Measurements from ENCODE around the gene GBGT1.

Gene GBGT1

DNA sequence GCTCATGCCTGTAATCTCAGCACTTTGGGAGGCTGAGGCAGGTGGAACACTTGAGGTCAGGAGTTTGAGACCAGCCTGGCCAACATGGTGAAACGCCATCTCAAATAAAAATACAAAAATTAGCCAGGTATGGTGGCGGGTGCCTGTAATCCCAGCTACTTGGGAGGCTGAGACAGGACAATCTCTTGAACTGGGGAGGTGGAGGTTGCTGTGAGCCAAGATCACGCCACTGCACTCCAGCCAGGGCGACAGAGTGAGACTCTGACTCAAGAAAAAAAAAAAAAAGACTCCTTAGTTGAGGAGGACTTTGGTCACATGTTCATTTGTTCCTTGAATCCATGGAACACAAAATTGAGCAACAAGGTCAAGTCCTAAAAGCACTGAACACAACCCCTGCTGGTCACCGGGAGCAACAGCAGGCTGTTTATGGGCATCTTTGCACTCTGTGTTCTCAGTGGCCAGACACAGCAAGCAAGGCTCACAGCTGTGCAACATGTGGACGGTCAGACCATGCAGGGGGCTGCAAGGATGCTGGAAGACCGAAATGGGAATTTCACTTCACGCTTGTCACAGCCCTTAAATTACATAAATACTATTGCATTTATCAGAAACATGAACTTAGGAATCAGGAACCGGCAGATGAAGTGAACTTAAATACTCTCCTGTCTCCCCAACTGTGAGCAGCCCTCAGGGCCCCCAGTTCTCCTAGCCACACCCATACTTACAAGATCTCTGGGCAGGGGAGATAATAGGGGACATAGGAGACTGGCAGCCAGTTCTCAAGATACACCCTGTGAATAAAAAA lies 2.8 kb downstream of the GBGT1 start:
- peak; percentile 19 for DNase-seq

DNA sequence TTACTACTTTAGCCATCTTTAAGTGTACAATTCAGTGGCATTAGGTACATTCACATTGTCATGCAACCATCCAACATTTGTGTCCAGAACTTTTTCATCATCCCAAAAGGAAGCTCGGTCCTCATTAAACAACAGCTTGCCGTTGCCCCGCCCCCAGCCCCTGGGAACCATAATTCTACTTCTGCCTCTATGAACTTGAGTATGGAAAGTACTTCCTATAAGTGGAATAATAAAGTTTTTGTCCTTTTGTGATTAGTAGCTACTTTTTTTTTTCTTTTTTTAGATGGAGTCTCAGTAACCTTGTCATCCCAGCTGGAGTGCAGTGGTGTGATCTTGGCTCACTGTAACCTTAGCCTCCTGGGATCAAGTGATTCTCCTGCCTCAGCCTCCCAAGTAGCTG lies 5.0 kb downstream of the GBGT1 start:
- DNase-seq = no peak

DNA sequence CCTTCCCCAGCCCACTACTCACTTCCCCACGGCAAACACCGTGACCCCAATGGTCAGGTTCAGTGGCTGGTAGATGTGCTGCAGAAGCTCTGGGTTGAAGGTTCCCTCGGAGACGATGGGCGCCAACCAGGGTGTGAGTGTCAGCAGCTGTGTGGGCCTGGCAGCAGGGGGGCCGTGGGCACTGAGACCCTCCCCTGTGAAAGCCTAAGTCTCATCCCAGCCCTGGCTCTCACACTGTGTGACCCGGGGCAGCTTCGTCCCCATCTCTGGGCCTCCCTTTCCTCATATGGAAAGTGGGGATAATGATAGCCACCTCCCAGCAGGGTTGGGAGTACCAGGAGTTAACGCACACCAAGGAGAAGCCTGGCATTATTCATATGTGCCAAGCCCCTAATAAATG lies 8.6 kb downstream of the GBGT1 start:
- no peak for DNase-seq

DNA sequence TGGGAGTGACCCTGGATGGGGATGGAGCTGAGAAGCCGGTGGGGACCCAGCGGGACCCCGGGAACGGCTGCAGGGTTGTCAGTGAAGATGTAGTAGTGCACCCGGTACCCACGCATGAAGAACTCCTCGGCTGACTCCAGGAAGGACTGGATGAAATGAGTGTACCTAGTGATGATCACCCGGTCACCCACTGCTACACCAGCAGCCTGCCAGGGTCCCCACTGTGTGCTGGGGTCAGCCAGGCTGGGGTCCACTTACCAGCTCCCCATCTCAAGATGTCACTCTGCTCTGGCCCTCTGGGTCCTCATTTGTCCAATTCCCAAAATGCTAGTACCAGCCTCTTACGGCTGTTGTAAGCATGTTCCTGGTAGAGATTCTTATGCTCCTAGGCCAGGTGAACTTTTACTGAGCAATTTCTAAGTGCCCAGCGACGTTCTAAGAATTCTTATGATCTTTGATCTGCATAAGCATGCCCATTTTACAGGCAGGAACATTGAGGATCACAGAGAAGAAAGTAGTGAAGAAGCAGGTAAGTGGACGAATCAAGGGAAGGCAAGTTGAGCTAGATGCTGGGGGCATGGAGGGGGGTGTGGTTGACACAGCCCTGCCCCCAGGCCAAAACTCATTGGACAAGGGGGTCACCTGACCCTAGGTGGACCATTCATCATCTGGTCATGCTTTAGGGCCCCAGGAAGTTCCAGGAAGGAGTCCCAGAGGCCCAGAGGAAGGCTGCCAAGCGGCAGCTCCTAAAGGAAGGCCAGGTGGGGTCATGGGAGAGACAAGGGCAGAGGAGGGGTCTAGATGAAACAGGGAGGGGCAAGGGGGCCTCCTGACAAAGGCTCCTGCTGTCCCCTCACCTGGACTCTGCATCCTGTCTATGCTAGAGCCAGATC lies 9.4 kb downstream of the GBGT1 start:
- DNase-seq = no peak

DNA sequence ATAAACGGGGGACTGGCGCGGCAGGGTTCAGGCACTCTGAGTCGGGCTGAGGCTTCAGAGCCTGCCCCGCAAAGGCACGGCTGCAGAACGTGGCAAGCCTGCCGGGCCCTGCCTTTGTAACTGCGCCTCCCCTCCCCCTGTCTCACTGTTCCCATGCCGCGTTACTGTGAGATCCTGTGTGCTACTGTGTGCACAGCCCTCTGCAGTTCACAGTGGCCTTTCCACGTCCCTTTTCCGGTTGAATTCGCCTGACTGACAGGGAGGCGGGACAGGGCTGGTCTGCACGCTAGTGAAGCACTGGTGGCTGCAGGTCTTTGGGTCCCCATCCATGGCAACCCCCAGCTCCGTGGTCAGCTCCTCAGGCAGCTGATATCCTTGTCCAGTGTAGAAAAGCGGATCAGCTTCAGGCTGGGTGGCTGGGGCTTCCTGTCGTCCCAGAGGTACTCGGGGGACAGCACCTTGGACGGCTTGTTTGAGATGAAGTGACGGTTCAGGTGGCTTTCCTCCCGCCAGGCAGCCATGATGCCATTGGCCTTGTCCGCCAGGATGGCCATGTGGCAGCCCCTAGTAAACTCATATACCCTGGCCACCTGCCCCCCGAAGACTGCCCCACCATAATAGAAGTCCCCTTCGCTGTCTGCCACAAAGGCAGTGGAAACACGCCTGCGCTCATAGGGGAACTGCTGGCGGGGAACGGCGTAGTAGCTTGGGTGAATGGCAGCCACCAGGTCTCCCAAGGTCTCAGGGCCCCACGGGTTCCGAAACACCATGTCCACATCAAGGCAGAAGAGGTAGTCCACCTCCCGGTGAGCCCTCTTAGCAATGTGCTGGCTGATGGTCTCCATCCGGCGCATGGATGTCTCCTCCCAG lies 10.3 kb downstream of the GBGT1 start:
- no peak for DNase-seq

DNA sequence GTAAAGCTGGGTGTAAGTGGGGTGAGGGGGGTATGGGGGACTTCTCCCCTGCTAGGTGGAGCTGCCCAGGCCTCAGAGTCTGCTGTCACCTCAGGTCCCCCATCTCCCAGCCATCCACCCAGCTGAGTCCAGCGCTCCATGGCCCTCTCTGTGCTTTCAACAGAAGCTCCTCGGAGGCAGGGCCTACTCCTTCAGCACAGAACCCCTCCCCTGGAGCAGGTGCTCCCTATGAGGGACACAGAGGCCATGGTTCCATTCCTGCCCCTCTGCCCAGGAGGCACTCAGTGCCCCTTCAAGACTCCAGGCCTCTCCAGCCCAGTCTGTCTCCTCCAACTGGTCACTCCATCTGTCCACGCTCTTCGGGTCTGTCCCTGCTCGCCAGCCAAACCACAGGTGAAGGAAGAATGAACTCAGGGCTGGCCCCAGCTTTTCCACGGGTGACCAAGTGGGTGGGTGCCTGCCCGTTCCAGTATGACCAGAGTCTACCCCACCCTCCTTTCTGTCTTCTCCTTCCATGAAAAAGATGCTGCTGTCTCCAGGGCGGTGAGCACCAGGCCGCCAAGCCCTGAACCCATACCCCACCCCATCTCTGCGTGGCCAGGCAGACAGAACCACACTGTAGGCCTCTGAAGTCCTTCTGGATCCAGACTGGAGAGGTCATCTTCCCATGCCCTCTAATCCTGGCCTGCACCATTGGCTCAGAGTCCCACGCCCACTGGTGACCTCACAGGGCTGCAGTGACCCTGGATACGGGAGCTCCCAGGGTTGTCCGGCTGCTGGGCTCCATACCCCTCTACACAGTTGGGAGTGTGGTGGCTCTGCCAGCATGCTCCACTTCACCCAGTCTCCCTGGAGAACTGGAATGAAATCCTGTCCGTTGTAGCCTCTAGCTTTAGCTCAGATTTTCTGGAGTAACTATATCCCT lies 11.9 kb downstream of the GBGT1 start:
- DNase-seq = no peak

DNA sequence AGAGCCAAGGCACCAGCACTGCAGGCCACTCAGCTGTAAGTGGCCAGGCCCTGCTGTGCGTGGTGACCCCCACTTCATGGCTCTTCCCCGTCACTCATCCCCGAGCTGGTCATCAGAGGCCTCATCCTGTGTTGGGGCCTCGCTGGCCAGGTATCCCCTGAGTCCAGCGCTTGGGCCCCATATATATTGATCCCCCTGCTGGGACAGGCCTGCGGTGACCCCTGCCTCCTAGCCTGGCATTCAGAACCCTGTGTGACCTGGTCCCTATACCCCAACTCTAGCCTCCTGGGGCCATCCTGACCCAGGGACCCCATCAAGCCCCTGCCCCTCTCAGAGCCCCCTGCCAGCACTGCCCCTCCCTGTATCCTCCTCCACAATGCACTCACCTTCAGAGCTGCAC lies 12.7 kb downstream of the GBGT1 start:
- DNase-seq = no peak

DNA sequence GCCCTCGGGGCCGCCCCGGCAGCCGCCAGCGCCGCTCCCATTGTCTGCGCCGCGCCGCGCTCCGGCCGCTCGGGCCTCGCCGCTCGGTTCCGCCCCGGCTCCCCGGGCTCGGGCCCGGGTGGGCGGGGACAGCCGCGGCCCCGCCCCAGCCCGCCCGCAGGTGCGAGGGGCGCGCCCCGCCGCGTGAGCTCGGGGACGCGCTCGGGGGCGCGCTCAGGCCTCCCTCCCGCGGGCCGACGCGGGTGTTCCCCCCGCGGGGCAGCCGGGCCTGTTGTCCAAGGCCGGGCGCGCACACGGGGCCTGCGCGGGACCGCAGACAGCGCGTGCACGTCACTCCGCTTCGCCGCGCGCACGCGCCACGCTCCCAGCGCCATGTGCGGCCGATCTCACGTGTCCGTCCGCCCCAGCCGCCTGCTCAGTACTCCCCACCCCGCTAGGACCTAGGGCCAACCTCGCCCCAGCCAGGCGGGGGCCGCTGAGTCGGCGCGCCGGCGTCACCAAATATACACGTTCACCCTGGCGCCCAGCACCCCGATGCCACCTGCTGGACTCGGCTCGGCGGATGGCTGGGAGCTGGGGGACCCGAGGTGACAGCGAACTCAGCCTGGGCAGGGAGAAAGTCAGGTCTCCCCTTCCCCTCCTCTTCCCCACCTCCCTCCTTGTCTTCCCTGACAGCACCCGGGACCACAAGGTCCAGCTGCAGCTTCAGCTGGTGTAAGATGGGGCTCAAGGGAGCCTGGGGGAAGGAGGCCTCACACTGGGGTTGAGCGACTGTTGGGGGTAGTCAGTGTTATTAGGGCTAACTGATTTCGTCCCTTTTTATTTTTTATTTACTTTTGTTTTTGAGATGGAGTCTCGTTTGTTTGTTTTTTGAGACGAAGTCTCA lies 14.3 kb downstream of the GBGT1 start:
- DNase-seq = peak; percentile 87

DNA sequence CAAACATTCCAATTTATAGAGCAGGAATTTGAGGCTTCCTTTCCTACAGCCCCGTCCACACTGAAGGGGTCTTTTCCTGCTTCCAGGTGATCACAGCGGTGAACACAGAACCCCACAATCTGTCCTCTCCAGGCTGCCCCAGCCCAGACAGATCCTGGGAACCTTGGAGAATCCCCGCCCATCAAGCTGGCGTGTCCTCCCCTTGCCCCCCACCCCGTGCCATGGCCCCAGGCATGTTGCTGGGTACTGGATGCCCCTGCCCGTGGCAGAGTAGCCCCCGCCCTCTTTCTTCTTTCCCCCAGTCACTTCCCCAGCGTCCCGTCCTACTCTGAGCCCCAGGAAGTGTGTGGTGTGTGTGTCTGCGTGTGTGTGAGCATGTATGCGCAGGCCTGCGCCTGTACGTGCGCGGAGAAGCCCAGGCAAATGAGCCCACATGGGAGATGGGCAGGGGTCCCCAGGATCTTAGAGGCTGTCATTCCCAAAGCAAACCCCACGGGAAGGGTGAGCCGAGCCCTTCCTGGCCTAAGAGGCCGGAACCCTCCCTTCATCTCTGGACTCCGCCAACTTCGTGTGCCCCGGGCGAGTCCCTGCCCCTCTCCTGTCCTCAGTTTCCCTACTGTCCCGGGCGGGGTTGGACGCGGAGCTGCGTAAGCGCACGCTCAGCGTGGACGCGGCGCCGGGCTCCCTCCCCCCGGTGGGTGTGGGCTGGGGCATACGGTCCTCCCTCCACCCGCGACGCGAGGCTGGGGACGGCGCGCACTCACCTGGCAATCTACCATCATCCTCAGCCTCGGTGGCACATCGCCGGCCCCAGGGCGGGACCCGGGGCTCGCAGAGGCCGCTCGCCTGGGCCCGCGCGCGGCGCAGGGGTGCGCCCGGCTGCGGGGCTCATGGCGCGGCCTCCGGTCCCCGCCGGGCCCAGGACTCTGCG lies 15.2 kb downstream of the GBGT1 start:
- DNase-seq = peak; percentile 44

DNA sequence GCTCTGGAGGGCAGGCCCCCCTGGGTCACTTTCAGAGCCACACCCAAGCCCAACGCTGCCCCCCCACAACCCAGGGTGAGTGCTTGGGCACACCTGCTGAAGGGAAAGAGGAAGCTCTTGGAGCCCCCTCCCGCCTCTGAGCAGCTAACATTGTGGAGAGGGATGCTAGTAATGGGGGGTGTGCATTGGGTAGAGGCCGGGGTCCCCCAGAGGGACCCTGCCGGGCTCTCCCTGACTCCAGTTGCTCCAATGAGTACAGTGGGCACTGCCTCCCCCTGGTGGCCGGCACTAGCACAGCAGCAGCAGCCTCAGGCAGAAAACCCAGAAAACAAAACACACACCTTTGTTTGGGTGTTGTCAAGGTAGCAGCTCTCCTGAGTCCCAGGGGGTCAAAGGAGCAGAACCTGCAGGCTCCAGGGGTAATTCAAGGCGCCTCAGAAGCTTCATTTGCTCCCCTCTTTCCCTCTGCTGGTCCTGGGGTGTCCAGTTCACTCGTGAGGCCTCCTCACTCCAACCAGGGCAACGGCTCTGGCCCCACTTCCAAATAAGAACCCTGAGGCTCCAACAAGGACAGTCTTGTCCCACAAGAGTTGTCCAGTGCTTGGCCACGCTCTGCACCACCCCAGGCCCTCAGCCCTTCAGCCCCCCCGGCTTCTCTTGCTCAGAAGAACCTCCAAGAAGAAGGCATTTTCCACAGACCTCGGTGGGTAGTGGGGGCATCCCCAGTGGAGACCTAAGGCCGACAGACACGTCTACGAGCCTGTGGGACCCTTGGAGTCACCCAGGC lies 16.1 kb downstream of the GBGT1 start:
- peak; percentile 71 for DNase-seq

DNA sequence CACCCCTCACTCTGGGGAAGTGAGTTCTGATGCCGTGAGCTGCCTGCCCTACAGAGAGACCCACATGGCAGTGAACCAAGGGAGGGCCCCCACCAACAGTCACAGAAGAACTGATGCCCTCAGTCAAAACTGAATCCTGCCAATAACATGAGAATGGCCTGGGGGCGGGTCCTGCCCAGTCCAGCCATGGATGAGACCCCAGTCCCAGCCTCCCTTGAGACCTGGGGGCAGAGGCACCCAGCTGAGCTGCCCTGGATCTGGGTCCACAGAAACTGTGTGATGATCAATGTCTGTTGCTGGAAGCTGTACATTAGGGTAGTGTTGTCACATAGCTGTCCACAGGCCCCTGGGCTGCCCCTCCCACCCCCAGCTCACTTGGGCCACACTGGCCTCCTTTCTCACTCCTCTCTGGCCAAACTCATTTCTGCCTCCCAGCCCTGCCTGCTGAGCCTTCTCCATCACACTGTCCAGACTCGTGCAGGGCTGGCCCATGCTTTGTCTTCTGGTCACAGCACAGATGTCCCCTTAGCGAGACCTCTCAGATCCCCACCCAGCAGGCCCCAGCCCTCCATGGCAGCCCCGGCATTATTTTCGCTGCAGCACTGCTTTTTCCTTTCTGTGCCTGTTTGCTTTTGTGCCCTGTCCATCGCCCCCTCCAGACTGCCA lies 16.8 kb downstream of the GBGT1 start:
- DNase-seq = no peak

DNA sequence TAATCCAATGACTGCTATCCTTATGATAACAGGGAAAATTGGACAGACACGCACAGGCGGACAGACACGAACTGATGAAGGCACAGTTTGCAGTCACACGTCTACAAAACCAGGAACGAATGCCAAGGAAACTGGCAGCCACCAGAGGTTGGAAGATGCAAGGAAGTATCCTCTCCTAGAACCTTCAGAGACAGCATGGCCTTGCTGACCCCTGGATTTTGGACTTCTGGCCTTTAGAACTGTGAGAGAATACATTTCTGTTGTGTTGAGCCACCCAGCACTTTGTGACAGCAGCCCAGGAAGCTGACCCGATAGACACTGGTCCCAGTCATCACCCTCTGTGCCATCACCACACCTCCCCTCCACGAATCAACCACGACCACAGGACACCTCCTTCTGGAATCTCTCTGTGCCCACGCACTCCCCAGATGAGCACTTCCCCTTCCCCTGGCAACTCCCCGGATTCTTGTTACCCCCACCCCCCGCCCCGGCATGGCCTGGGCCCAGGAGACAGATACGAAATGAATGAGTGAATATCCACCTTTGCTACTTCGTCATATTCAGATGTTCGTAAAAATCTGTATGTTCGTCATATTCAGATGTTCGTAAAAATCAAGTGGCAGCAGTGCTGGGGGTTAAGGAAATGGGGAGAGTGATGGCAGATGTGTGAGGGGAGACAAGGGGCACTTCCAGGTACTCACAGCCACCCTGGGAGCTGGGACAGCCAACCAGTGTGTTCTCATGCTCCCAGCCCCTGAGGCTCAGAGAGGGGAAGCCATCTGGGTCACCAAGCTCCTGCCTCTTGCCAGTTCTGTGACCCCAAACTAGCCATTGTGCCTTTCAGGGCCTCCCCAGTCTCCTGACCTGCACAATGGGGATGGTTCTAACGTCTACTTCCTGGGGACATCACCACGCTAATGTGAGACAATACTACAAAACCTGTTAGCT lies 18.5 kb downstream of the GBGT1 start:
- no peak for DNase-seq

DNA sequence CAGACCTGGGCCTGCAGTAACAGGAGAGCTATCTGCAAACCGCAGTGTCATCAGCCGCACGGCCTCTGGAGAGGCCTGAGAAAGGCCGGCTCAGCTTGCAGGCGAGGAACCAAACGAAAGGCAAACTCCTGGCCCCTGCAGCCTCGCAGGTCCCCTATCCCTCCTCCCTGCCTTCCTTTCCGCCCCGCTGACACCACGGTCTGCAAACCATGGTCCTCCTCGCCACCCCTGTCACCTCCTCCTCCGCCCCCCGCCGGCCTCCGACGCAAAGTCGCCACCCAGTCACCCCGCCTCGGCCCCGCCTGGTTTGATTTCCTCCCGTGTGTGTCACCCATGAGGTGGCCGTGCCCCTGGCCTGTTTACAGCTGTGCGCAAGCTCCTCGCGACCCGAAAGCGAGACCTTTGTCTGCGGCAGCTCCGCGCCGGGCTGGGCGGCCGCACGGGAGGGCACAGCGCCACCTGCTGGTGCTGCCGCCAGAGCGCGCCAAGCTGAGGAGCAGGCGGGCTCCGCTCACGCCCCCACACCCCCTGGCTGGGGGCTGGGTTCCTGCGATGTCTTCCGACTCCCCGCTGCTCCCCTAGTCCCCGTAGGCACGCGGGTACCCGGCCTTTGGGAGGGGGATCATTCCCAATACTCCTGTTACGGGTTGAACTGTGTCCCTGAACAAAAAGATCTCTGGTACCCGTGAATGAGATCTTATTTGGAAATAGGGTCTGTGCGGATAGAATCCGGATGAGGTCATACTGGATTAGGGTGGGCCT lies 19.4 kb downstream of the GBGT1 start:
- DNase-seq = peak; percentile 73

DNA sequence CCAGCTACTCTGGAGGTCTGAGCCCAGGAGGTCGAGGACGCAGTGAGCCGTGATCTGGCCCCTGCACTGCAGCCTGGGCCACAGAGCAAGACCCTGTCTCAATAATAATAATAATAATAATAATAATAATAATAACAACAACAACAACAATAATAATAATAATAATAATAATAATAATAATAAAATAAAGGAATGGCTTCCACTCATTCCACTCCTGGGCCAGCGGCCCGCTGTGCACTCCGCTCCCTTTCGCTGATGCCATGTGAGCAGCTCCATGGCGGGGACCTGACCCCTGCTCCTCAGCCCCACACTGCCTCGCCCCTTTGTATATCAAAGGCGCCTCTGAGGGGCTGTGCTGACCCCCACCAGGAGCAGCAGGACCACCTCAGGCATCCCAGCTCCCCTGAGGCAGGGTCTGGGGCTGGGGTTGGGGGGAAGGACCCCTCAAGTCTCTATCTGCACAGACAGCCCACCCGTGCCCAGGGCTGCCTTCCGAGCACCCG lies 20.0 kb downstream of the GBGT1 start:
- DNase-seq = no peak

DNA sequence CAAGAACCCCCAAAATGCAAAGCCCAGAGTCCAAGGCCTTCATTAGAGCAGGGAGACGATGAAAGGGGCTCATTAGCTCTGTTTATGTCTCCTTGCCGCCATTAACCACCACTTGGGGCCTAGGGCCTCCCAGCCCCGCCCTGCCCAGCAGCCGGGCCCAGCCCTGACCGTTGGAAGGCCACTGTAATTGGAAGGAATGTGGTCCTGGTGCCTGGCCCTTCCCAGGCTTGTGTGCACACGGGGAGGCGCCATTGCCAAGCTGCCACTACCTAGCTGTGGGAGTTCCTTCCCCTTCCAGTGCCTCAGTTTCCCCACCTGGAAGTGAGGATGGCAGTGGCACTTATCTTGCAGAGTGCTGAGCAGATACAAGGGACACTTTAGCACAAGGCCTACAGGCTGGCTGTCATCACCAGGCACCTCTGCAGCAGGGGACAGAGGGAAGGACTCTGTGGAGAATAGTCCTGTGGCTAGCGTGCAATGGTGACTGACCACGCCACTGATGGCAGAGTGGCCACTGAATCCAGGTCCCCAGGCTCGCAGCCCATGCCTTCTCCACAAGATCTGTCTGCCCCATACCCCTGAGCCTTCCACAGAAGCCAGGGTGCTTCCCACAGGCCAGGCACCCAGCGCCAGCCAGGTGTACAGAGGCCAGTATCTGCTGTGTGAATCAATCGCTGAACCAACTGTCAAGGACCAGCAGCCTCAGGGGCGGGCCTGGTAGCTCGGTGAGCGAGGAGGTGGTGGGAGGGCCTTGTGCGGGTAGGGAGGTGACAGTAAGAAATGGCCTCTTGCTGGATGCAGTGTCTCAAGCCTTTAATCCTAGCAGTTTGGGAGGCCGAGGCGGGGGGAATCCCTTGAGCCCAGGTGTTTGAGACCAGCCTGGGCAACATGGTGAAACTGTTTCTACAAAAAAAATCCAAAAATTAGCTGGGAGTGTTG lies 20.8 kb downstream of the GBGT1 start:
- no peak for DNase-seq

Data from NCI-H146 (cell line).